ENCODE data around the gene TSPEAR.

TSPEAR gene

GRCh38 chr21:44496564-44497550, 214.5 kb downstream of the TSPEAR start:
- DNase-seq = no peak

DNA sequence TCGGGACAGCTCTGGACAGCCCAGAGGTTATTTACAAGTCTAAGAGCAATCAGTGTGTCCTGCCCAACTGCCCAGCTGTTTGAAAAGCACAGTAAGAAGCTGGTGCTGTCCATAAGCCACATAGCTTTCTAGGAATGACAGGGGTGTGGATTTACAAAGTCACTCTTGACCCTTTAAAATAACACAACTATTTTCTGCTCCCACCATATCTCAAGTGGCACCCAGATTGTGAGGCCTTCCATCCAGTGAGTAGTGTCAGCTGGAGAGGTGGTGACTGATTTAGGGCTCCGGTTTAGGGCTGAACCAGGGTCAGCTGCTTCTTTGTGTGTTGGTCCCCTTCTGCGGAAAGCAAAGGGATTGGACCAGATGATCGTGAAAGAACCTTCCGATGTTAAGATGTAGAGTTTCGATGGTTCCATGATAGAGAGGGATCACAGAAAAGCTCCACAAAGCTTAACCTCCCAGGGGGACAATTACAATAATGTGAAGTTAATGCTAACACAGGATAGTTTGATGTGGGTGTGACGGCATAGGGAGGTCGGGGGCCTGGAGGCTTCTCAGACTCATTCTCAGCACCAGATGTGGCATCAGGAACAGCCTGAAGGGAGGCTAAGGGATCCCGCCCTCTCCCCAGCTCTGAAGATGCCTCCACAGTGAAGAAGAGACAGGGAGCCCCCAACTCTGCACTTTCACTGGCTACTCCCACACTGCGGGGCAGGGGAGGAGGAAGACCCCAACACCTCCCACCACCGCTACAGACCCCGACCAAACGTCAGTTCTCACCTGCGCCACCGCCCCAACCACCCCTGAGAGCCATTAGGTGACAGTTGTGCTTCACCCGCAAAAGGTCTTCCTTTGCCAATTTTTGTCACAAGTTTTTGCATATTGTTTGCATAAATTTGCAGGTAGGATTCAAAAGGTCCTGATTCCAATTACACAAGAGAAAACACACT, 215.5 kb downstream of the TSPEAR start:
- DNase-seq = no peak

DNA sequence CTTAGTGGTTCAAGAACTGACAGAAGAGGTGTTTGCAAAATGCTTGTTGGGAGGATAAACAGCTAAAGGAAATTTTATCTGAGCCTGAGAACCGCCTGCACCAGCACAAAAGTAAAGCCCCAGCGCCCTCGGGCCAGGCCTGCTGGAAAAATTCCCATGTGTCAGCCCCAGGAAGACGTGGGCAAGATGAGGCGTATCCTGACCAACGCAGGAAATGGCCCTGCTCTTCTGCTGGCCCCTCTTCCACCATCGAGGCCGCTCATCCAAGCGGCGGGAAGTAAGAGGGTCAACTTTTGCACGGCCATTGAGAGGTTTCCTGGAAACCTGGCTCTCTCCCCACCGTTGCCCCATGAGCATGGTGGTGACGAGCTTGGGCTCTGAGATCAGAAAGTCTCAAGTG, 216.4 kb downstream of the TSPEAR start:
- no peak for DNase-seq

DNA sequence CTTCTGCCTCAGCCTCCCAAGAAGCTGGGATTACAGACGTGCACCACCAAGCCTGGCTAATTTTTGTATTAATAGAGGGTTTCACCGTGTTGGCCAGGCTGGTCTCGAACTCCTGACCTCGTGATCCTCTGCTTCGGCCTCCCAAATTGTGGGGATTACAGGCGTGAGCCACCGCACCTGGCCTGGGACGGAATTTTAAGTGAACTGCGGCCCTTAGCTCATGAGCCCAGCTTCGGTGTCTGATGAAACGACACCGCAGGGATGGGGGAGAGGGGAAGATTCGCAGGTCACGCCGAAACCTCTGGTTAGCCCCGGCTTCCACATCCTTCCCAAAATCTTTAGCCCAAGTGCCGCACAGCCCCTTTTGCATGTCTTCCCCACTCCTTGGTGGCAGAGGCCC, 217.0 kb downstream of the TSPEAR start:
- no peak for DNase-seq

- no peak for DNase-seq
Measured at GRCh38 chr21:44492567-44493385, 218.6 kb downstream of the TSPEAR start.

- no peak for DNase-seq
Measured at GRCh38 chr21:44490816-44491215, 220.6 kb downstream of the TSPEAR start.

DNA sequence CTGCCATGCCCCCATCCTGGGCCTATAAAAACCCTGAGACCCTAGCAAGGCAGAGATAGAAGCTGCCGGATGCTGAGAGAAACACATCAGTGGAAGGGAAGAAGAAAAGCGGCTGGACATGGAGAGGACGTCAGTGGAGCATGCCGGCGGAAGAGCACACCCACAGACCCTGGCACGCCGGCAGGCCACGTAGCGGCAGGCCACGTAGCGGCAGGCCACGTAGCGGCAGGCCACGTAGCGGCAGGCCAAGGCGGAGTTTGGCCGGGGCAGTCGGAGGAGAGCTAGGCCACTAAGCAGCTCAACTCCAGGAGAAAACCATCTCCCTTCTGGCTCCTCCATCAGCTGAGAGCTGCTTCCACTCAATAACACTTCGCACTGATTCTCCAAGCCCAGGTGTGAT, 221.0 kb downstream of the TSPEAR start:
- no peak for DNase-seq

DNA sequence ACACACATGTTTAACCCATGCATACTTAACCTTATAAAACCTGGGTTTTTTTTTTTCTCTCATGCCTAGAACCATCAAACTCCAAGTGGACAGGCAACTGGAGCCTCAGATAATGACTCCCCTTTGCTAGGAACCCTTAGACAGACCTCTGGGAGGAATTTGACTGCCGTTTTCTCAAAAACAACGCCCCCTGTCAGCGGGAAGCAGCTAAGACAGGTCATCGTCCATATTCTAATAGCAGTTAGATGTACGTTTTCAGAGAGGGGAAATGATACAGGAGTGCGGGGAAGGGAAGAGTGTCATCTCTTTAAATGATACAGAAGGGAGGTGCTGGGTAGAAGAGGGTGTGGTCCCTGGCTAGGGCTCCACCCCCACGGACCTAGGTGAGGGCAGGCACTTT, 221.4 kb downstream of the TSPEAR start:
- DNase-seq = no peak

DNA sequence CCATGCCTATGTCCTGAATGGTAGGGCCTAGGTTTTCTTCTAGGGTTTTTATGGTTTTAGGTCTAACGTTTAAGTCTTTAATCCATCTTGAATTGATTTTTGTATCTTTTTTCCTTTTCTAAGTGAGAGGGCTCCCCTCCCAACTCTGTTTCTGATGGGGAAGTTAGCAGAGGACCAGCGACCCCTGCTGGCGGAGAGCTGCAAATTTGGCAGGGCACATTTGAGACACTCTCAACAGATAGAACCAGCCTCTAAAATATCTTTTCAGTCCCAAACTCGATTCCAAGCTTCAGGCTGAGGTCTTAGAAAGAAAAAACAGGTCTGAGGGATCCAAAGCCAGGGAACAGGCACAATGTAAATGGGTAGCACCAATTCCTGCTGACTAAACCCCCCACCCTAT, 223.5 kb downstream of the TSPEAR start:
- peak; percentile 47 for DNase-seq

GRCh38 chr21:44486302-44486701, 225.1 kb downstream of the TSPEAR start:
- no peak for DNase-seq

GRCh38 chr21:44485796-44486195, 225.6 kb downstream of the TSPEAR start:
- no peak for DNase-seq

GRCh38 chr21:44485254-44485793, 226.0 kb downstream of the TSPEAR start:
- peak; percentile 38 for DNase-seq

DNA sequence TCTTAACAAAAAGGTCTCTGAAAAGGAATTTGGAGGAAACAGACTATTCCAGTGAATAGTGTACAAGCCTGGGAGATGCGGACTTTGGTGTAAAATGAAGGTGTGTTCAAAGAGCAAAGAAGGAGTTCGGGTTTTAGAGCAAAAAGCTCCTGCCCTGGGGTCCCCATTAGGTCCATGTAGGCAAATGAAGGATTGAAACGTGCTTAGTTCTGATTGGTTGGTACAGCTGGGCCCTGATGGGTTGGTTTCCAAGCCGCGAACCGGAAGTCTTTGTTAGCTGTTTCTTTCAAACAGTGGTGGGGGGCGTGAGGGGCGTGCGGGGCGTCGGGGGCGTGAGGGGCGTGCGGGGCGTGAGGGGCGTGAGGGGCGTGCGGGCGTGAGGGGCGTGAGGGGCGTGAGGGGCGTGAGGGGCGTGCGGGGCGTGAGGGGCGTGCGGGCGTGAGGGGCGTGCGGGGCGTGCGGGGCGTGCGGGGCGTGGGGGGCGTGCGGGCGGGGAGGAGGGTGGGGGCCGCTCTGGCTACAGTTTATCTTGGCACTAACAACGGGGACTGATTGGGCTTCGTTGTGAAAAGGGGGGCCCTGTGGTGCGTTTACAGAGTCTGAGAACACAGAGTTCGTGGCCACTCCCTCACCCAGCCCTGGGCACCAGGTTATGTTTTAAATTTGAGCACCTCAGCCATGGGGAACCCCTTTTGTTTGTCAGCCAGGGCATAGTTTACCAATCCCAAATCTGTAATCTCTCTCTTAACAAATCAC, 226.7 kb downstream of the TSPEAR start:
- no peak for DNase-seq

DNA sequence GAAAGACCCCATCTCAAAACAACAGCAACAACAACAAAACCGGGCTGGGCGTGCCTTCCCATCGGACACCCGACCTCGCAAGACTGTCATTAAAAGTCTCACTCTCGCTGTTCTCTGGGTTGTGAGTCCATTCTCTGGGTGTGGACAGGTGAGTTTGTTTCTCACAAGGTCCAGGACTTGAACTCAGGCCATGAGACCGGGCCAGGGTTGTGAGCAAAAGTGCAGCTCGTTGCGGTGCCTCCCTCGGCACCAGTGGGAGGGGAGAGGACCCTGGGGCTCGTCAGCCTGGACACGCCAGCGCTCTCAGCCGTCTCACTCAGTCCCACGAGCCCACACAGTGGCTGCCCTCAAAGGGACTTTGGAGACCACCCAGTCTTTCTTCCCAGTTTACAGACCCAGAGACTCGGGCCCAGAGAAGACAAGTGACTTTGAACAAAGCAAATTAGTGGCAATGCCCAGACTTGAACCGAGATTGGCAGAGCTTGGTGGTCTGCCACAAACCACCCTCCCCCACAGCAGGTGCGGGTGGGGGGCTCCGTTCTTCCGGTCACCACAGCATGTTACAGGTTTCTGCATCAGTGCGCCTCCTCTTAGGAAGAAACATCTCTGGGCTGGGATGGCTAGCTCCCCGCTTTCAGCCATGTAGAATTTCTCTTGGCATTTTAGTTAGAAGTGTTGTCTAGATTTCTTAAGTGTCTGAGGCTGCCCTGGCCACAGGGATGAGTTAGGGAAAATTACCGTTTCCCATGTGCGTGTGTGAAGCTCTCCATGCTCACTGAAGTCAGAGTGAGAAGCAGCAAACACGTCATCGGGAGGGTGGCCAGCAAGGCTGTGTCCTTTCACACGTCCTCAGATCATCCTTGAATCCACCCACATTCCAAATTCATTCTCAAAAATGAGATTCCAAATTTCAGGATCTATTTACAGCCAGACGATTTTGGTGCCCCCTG, 227.8 kb downstream of the TSPEAR start:
- DNase-seq = no peak

GRCh38 chr21:44482581-44483287, 228.6 kb downstream of the TSPEAR start:
- peak; percentile 20 for DNase-seq

DNA sequence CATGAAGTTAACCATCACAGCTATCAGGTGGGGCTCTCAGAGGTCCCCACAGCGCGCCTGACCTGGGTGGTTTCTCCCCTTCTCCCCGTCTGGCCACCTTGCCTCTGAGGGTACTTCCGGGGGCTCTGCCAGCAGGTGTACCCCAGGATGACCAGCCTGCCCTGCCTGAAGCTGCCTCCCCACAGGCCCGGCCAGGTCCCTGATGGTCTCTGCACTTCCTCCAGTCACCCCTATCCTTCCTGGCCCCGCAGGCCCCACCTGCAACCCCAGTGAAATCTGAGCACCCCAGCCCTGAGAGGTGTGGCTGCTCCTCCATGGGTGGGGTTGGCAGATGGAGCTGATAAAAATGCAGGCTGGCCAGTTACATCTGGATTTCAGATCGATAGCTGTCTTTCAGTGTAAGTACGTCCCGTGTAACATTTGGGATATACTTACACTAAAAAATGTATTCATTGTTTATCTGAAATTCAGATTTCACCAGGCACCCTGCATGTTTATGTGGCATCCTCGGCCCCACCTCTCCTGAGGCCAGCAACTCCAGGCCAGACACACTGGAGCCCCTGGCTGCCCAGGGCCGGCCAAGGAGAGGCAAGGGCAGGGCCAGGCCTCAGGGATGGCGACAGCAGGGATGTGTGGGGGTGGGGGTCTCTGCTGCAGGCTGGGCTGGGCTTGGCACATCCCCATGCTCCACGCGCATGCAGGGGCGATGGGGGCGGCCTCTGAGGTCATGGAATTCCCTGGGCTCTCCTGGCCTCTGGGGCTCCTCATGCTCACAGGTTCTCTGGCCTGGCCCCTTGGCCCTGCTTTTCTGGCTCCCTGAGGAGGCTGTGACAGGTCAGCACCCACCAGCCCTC, 230.9 kb downstream of the TSPEAR start:
- no peak for DNase-seq

DNA sequence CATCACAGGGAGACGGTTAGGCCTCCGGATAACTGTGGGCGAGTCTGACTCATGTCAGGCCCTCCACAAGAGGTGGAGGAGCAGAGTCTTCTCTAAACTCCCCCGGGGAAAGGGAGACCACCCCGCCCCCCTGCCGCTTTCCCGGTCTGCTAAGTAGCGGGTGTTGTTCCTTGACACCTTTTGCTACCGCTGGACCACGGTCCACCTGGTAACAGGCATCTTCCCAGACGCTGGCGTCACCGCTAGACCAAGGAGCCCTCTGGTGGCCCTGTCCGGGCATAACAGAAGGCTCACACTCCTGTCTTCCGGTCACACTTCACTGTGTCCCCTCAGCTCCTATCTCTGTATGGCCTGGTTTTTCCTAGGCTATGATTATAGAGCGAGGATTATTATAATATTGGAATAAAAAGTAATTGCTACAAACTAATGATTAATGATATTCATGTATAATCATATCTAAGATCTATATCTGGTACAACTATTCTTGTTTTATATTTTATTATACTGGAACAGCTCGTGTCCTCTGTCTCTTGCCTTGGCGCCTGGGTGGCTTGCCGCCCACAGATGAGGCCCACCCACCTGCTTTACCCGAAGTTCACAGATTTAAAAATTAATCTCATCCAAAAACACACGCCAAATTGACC, 231.7 kb downstream of the TSPEAR start:
- peak; percentile 31 for DNase-seq

GRCh38 chr21:44478801-44479167, 232.6 kb downstream of the TSPEAR start:
- DNase-seq = no peak
